ENCODE measurements around the gene PDLIM7.

GRCh38 chr5:177501874-177502678 lies 4.7 kb upstream of the PDLIM7 start:
- TF ChIP-seq CTCF (IDR thresholded peaks at IDR 0.05; ENCODE audit: poor library complexity, severe bottlenecking) (no peak), REST (IDR thresholded peaks at IDR 0.05; ENCODE audit: borderline replicate concordance) (no peak), EZH2 (IDR thresholded peaks at IDR 0.05; ENCODE audit: borderline replicate concordance, insufficient read depth, low read length, poor library complexity, severe bottlenecking) (no peak), POLR2AphosphoS5 (IDR thresholded peaks at IDR 0.05) (no peak), RAD21 (conservative IDR thresholded peaks at IDR 0.05) (no peak), TAF1 (IDR thresholded peaks at IDR 0.05; ENCODE audit: low read depth) (no peak), EP300 (conservative IDR thresholded peaks at IDR 0.05; ENCODE audit: poor library complexity, severe bottlenecking) (no peak)

Data from neural cell (in vitro differentiated cells).